HUES6 (cell line): ENCODE measurements around the gene NUP98.

ENCODE experiments used
- H3K27ac ChIP-seq: 2 replicates; pipeline ENCODE4 v1.7.0; 2013; ENCODE audit warnings: low read depth, mild to moderate bottlenecking, low read length, inconsistent platforms
- H3K27me3 ChIP-seq: 2 replicates; pipeline ENCODE4 v1.6.1; 2013; ENCODE audit warnings: low read length; ENCODE audit not compliant: control insufficient read depth, insufficient read depth
- H3K36me3 ChIP-seq: 2 replicates; pipeline ENCODE4 v1.6.1; 2013; ENCODE audit warnings: low read length; ENCODE audit not compliant: control insufficient read depth, insufficient read depth
- H3K4me1 ChIP-seq: 2 replicates; pipeline ENCODE4 v1.6.1; 2013; ENCODE audit warnings: low read length; ENCODE audit not compliant: control insufficient read depth, insufficient read depth
- H3K4me3 ChIP-seq: 2 replicates; pipeline ENCODE4 v1.5.1; 2013; ENCODE audit warnings: low read depth, low read length
- H3K9ac ChIP-seq: one replicate; pipeline ENCODE4 v1.6.1; 2013; ENCODE audit warnings: mild to moderate bottlenecking, low read length
- H3K9me3 ChIP-seq: 2 replicates; pipeline ENCODE4 v1.6.1; 2013; ENCODE audit warnings: low read depth, low read length; ENCODE audit not compliant: control insufficient read depth, insufficient read depth

The NUP98 gene

DNA sequence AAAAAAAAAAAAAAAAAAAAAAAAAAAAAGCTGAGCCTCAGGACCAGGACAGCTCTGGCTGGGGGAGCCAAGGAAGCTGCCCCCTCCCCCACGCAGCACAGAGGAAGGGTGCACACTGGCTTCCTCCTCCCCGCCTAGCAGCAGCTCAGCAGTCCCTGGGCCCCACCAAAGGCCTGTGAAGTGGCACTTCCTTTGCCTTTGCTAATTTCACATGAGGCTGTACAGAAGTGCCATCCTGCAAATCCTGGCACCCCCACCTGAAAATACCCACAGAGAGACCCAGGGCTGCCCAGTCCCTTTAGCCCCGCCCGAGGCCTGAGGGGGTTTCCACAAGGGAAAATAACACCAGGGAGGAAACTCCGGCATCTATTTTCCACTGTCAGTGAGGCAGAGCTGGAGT, 39.5 kb upstream of the NUP98 start:
- Histone ChIP-seq H3K9ac (no peak overlapping the region), H3K27me3 (0 out of 2 replicates have a peak, but pooled peaks cover under 1% of the 10 kb centered on the region), H3K4me3 (no peak overlapping the region), H3K27ac (no peak overlapping the region), H3K9me3 (peaks cover under 1% of the 10 kb centered on the region; the same call in 1 of the 2 replicates), H3K36me3 (0 out of 2 replicates have a peak, but pooled peaks cover 2% of the 10 kb centered on the region), H3K4me1 (peaks cover 54% of the 10 kb centered on the region)

DNA sequence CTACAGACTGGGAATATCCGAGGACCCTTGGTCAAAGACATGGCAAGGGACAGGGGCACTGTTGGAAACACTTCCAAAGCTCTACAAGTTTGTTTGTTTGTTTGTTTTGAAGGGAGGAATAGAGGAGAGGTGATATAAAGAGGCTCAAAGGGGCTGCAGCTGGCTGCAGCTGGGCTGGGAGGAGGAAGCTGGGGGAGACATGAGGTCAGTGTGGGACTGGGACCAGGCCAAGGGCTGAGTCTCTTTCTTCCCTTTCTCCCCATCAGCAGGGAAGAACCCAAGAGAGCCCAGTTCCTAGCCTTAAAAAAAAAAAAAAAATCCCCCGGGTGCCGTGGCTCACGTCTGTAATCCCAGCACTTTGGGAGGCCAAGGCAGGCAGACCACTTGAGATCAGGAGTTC, 38.4 kb upstream of the NUP98 start:
- Histone ChIP-seq H3K27me3 (no peaks in the 10 kb centered on the region), H3K4me3 (no peak overlapping the region), H3K9me3 (no peaks in the 10 kb centered on the region), H3K27ac (no peak overlapping the region), H3K36me3 (peaks cover 6% of the 10 kb centered on the region; the same call in 1 of the 2 replicates), H3K4me1 (peaks cover 54% of the 10 kb centered on the region), H3K9ac (no peak overlapping the region)

DNA sequence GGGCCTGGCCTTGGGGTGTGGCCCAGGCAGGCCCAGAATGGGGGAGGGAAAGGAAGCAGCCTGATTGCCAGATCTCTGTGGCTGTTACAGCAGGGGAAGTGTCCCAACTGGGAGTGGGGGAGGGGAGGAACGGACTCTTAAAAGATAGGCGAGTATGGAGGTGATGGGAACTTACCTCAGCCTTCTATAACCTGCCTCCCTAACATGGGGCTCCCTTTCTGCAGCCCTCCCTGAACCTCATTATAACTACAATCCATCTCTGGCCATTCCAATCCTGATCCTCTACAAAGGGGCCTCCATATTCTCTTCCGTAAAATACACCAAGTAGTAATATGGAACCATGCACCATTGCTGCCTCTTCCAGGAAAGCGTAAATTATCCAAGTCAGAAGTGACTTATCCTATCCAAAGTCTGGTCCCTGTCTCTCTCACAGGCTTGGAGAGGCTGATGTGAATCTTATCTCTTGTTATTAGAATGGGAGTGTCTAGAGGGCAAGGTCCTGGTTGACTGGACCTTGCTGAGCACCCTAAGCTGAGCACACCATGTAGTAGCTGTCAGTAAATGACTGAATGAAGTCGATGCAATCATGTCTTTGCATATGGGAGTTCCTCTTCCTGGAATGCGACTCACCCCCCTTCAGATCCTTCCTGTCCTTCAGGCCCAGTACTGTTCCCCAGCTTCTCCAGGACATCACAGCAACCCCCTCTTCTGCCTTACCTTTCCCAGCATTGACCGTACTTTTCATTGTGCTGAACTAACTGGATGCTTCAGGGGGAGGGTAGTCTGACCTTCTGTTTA, 37.5 kb upstream of the NUP98 start:
- Histone ChIP-seq H3K9ac (peak overlapping the region; percentile 11), H3K27me3 (no peaks in the 10 kb centered on the region), H3K27ac (no peak overlapping the region), H3K4me3 (no peak overlapping the region; the same call in 1 of the 2 replicates), H3K4me1 (peaks cover 50% of the 10 kb centered on the region), H3K9me3 (no peaks in the 10 kb centered on the region), H3K36me3 (peaks cover 13% of the 10 kb centered on the region)

DNA sequence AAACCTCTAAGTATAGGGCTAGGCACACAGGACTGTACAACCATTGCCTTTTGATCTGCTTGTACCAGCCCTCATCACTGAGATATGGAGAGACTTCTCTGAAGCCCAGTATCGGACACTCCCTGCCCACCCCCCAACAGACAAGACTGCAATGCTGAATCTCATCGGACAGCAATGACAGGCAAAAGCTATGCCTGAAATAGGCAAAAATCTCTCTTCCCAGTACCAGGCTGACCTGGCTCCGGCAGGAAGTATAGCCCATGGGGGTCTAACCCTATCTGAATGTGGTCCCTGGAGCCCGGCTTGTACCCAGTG, 37.0 kb upstream of the NUP98 start:
- H3K9me3 ChIP-seq: no peaks in the 10 kb centered on the region
- H3K9ac ChIP-seq: peak overlapping the region; percentile 11
- H3K4me3 ChIP-seq: no peak overlapping the region
- H3K4me1 ChIP-seq: peaks cover 45% of the 10 kb centered on the region
- peaks cover 14% of the 10 kb centered on the region for H3K36me3 ChIP-seq
- H3K27ac ChIP-seq: no peak overlapping the region
- no peaks in the 10 kb centered on the region for H3K27me3 ChIP-seq

DNA sequence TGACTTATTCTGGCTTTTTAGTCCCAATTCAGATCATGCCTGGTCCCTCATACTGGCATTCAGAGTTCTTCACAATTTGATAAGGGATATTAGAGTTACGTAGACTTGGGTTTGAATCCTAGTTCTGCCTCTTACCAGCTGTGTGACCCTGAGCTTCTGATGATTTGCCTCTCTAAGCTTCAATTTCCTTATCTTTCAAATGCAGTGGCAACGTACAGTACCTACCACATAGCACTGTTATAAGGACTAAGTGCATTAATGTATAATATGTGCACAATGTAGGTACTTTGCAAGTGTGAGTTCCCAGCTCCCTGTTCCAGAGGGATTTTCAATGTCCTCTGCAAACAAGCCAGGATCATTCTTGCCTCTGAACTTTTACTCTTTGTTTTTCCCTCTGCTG, 36.1 kb upstream of the NUP98 start:
- H3K9ac ChIP-seq: no peak overlapping the region
- no peak overlapping the region for H3K4me3 ChIP-seq
- H3K27me3 ChIP-seq: no peaks in the 10 kb centered on the region
- peaks cover 14% of the 10 kb centered on the region for H3K36me3 ChIP-seq
- H3K27ac ChIP-seq: no peak overlapping the region
- no peaks in the 10 kb centered on the region for H3K9me3 ChIP-seq
- peaks cover 37% of the 10 kb centered on the region for H3K4me1 ChIP-seq

DNA sequence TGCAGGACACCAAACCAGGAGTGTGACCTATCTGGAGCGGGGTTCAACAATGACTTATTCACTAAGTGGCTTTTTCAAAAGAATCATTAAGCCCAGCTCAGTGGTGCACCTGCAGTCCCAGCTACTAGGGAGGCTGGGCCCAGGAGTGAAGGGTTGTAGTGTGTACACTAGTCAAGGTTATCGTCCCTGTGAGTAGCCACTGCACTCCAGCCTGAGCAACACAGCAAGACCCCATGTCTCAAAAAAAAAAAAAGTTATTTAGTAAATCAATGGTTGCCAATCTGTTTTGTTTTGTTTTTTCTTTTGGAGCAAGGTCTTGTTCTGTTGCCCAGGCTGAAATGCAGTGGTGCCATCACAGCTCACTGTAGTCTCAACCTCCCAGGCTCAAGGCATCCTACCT, 35.5 kb upstream of the NUP98 start:
- Histone ChIP-seq H3K9ac (no peak overlapping the region), H3K9me3 (no peaks in the 10 kb centered on the region), H3K27me3 (no peaks in the 10 kb centered on the region), H3K4me3 (no peak overlapping the region), H3K27ac (no peak overlapping the region), H3K36me3 (peaks cover 19% of the 10 kb centered on the region), H3K4me1 (peaks cover 32% of the 10 kb centered on the region)

DNA sequence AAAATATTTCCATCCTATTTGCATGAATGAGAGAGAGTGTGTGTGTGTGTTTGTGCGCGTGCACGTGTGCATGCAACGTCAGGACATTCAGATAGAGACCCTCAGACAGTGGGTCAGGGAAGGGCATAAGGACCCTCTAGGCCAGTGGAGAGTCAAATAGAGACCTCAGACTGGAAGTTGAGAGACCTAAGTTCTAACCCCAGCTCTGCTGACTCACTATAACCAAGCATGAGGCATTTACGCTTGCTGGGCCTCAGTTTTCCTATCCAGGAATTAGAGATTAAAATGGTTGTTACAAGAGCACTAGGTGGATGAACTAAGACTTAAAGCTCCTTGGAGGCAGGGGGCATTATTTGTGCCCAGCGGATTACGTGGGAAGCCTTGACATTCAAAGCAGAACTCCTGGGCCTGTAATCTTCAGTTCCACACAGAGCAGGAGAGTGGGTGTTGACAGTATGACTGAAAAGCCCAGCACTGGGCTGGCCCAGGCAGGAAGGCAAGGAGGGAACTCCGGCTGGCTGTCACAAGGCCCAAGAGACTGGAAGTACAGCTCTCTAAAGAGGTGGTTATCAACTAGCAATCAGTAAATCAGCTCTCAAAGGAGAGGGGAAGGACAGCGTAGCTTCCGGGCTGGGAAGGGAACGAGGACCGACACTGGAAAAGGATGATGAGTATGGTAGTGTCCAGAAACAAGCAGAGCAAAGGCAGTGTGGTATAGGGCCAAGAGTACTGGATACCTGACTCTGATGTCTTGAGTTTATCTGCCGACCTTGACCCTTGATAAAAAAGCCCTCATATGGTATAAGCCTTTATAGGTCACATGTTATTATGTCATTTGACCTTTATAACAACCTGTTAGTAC, 34.3 kb upstream of the NUP98 start:
- no peak overlapping the region for H3K27ac ChIP-seq
- H3K36me3 ChIP-seq: peaks cover 31% of the 10 kb centered on the region
- H3K9ac ChIP-seq: no peak overlapping the region
- H3K27me3 ChIP-seq: no peaks in the 10 kb centered on the region
- no peak overlapping the region for H3K4me3 ChIP-seq
- H3K4me1 ChIP-seq: peaks cover 33% of the 10 kb centered on the region
- no peaks in the 10 kb centered on the region for H3K9me3 ChIP-seq

DNA sequence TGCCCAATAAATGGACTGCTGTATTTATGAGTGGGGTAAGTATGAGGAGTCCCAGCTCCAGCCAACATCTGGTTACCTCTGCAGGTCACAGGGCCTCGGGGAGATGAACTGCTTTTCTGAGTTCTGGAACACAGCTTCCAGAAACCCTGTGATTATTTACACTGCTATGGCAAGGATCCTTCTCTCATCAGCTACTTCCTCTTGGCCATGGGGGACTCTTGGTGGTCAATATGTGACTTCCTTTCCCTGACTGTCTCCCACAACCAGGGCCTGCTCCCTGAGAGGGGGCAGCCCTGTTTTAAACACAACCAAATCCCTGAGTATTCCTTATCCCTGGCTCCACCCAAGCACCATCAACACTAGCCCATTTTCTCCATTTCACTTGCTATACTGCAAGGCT, 33.4 kb upstream of the NUP98 start:
- no peak overlapping the region for H3K4me3 ChIP-seq
- H3K4me1 ChIP-seq: peaks cover 39% of the 10 kb centered on the region
- H3K9me3 ChIP-seq: no peaks in the 10 kb centered on the region
- H3K27me3 ChIP-seq: no peaks in the 10 kb centered on the region
- peaks cover 39% of the 10 kb centered on the region for H3K36me3 ChIP-seq
- H3K27ac ChIP-seq: no peak overlapping the region
- no peak overlapping the region for H3K9ac ChIP-seq

DNA sequence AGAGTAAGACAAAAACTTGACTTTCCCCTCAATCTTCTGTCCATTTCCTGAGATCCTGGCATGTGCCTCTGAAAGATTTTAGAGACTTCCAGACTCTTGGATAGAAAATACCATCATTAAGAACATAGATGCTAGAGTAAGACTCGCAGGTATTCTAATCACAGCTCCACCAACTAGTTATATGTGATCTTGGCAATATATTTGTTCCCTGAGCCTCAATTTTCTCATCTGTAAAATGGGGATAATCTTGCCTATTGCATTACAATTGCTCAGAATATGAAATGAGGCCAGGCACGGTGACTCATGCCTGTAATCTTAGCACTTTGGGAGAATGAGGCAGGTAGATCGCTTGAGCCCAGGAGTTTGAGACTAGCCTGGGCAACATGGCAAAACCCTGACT, 32.7 kb upstream of the NUP98 start:
- peaks cover 41% of the 10 kb centered on the region for H3K36me3 ChIP-seq
- H3K27ac ChIP-seq: no peak overlapping the region
- H3K4me3 ChIP-seq: no peak overlapping the region
- no peaks in the 10 kb centered on the region for H3K27me3 ChIP-seq
- no peak overlapping the region for H3K9ac ChIP-seq
- H3K9me3 ChIP-seq: no peaks in the 10 kb centered on the region
- H3K4me1 ChIP-seq: peaks cover 39% of the 10 kb centered on the region

DNA sequence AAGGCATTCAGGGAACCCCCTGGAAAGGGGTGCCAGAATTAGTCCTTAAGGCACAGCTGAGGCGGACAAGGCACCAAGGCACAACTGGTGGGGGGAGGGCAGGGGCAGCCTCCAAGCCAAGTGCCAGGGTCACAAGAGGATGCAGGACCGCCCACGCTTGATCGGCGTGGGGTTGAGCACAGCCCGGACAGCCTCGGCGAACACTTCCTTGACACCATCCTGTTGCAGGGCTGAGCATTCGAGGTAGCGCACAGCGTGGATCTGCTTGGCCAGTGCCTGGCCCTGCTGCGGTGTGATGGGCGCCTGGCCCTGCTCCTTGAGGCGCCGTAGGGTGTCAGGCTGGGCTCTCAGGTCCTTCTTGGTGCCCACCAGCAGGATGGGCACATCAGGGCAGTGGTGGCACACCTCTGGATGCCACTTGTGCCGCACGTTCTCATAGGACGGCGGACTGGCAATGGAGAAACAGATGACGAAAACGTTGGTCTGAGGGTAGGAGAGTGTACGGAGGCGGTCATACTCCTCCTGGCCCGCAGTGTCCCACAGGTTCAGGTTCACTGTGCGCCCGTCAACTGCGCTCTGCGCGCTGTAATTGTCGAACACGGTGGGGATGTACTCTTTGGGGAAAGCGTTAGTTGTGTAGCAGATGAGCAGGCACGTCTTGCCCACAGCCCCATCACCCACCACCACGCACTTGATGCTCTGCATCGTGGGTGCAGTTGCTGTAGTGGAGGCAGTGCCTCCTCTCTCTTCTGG, 30.3 kb upstream of the NUP98 start:
- H3K9me3 ChIP-seq: no peaks in the 10 kb centered on the region
- no peak overlapping the region for H3K27ac ChIP-seq
- H3K9ac ChIP-seq: no peak overlapping the region
- no peak overlapping the region for H3K4me3 ChIP-seq
- H3K4me1 ChIP-seq: peaks cover 29% of the 10 kb centered on the region
- no peaks in the 10 kb centered on the region for H3K27me3 ChIP-seq
- peaks cover 44% of the 10 kb centered on the region for H3K36me3 ChIP-seq
